Transverse colon (tissue), 4 donors: ENCODE data around the gene SMG6.
A peak's percentile ranks its signal among the peaks of the same experiment; 100 is the strongest.

Source experiments
- CTCF ChIP-seq, 5 experiments: fragments of 200-600 bp in 3 of 5; fragments of 450-650 bp in 2 of 5; sonication (generic) in 3 of 5; IDR thresholded peaks; 1 replicate in 2 of 5; 2 replicates in 3 of 5; pipeline ENCODE4 v1.5.1; 2016 to 2017; ENCODE audit warnings: antibody characterized with exemption in 5 of 5, inconsistent platforms in 3 of 5, mild to moderate bottlenecking in 2 of 5, moderate library complexity in 1 of 5
- EP300 ChIP-seq: sonication (generic); formaldehyde crosslinking; IDR thresholded peaks from one replicate; pipeline ENCODE4 v1.6.1; 2017; ENCODE audit warnings: antibody characterized with exemption, low read depth
- POLR2A ChIP-seq: fragments of 450-650 bp; IDR thresholded peaks from one replicate; pipeline ENCODE4 v1.6.1; 2016; ENCODE audit warnings: antibody characterized with exemption, mild to moderate bottlenecking, moderate library complexity
- POLR2AphosphoS5 ChIP-seq, 3 donors: sonication (generic); formaldehyde crosslinking; IDR thresholded peaks; one replicate each; pipeline ENCODE4 v1.6.1; 2016; ENCODE audit warnings: antibody characterized with exemption in 3 of 3

GRCh38 chr17:2239882-2240430, 63.6 kb downstream of the SMG6 start:
- TF ChIP-seq CTCF (IDR thresholded peaks at IDR 0.05) (no peak), POLR2AphosphoS5 (IDR thresholded peaks at IDR 0.05) (peak in 2 of 3 donors; percentile 26 to 40), POLR2A (no peak), EP300 (no peak)
